DND-41 (cell line): Measurements from ENCODE around the gene EVI5L.

Experiments used
- CTCF ChIP-seq: IDR thresholded peaks from 2 replicates; pipeline ENCODE4 v1.5.1; 2012; ENCODE audit warnings: borderline replicate concordance, low read length, moderate library complexity, mild to moderate bottlenecking; ENCODE audit not compliant: poor library complexity, severe bottlenecking; ENCODE audit errors: extremely low read depth
- EZH2 ChIP-seq: IDR thresholded peaks from 3 replicates; pipeline ENCODE4 v1.6.1; 2012; ENCODE audit warnings: borderline replicate concordance, low read depth, mild to moderate bottlenecking, moderate library complexity, low read length, inconsistent platforms; ENCODE audit not compliant: severe bottlenecking

GRCh38 chr19:7833225-7834099 is 3.4 kb downstream of the EVI5L start:
- TF ChIP-seq CTCF = no peak
- TF ChIP-seq EZH2 = no peak
